Testis (tissue), 2 donors: ENCODE measurements around the gene RPL39.
"Not testable (repeated sequence)": the region's sequence is repeated elsewhere in the genome, so short reads cannot be mapped to it uniquely, and the experiment has no call there.

ENCODE experiments used
- CTCF ChIP-seq, 3 experiments: fragments of 450-650 bp in 2 of 3; fragments of 200-600 bp in 1 of 3; sonication (generic) in 1 of 3; IDR thresholded peaks; one replicate each; pipeline ENCODE4 v1.5.1; 2016 to 2019; ENCODE audit warnings: antibody characterized with exemption in 3 of 3, mild to moderate bottlenecking in 2 of 3, moderate library complexity in 1 of 3
- POLR2A ChIP-seq: fragments of 450-650 bp; IDR thresholded peaks from one replicate; pipeline ENCODE4 v1.6.1; 2017; ENCODE audit warnings: antibody characterized with exemption, mild to moderate bottlenecking, moderate library complexity

- not testable (repeated sequence) for TF ChIP-seq CTCF (IDR thresholded peaks at IDR 0.05); POLR2A
These were observed 23.0 kb downstream of the RPL39 start for GRCh38 chrX:119768436-119768835.
